Frontal cortex (tissue), 4 donors: ENCODE measurements around the gene ATP1A1. TPM values are rescaled to one million over a fixed set of nuclear protein-coding genes. Genes with fewer than 3 reads are reported as not detected.

Experiments
- DNase-seq, 2 donors: peaks; one replicate each; pipeline ENCODE4 v3.0.0; 2012; ENCODE audit warnings: low spot score in 2 of 2
- FAIRE-seq: peaks from 2 replicates; lab custom pipeline; 2012; peaks lifted over from hg19 to GRCh38; lab: Jason Lieb, UNC
- total RNA-seq: library from RNA; depleted of rRNA; stranded (reverse); fragments of >200 nt; gene quantifications from one replicate; pipeline ENCODE4 v1.2.3, GENCODE V29; 2014
- donor health status: control.
- donor health status: control.
- donor health status: control.

Gene ATP1A1
- total RNA-seq, 1 donor from 2014 or later, result 79.9 TPM

DNA sequence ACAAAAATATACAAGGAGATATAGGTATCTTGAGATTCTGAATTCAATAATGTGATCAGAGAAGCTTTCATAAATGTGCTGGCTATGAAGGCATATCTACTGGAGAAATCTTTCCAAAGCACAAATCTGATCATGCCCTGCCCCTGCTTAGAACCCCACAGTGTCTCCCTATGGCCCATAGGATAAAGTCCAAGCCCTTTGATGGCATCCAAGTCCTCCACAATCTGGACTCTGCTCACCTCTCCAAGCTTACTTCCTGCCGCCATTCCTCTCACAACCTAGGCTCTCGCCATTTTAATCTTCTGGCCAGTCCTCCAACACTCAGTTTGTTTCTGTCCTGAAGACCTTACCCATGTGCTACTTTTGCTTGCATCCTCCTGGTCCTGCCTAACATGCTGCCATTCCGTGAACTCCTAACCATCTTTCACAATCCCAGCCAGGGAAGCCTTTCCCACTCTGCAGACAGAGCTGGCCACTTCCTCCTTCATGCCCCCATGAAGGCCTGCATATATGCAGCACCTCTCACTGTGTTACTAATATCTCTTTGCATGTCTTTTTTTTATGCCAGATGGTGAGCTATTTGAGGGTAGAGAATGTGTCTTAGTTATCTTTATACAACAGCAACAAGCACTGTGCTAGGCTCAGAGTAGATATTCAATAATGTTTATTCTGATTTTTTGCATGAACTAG, 5.6 kb upstream of the ATP1A1 start:
- FAIRE-seq (no peak), DNase-seq (no peak)

DNA sequence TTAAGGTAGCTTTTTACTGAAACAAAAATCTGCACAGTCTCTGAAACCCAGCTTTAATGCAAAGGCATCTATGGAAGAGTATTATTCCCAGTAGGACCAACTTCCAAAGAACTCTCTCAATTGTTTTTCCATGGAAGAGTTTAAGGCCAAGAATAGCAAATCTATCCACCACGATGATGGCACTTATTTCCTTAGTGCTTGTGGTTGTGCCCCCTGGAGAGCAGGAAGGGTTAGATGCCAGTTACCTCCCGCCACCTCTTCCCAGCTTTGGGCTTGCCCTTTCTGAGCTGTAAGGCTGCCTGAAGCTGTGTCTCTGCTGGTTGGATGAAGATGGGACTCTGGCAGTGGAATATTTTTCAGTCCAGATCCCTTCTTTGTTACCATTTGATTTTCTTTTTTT, 4.8 kb upstream of the ATP1A1 start:
- DNase-seq (no peak), FAIRE-seq (no peak)

DNA sequence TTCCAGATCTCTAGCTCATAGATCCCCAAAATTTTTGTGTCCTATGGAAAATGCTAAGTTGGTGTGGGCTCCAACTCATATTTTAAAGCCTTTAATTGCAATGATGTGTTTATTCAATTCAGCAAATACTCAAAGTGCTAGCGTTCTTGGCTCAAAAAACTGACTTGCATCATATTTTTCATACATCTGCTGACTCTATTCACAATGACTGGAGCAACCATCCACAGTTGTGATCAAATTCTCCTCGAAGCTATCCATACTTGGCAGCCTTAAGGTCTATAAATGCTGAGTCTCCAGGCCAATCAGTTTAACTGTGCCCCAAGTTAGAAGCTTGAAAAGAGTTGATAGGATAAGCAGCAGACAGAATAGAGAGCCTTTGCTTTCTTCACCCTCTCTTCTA, 2.9 kb upstream of the ATP1A1 start:
- FAIRE-seq, result no peak
- no peak for DNase-seq

DNA sequence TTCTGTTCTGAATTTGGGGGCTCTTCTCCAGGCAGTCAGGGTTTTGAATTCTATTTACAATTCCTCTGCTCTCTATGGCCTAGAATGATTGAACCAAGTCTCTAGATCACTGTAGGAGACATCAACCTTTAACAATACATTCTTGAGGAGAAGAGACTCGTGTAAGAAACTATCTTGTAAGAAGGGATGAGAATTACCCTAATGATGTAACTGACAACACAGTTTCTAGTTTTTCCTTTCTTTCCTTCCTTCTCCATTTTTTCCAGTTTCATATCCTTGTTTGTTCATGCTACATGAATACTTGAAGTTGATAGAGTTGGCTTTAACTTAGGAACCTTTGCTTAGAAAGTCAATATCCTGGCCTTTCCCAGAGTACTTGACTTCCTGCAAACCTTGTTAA, 1.3 kb upstream of the ATP1A1 start:
- FAIRE-seq, result no peak

GRCh38 chr1:116372191-116372590, 853 bp upstream of the ATP1A1 start:
- DNase-seq, result no peak
- FAIRE-seq, result no peak

More for the DNA sequence above, 1.3 kb upstream of the ATP1A1 start:
- no peak for DNase-seq

- peak in 1 of 2 donors; percentile 47 for DNase-seq
- no peak for FAIRE-seq
Measured at GRCh38 chr1:116373431-116374352, 648 bp downstream of the ATP1A1 start.

- DNase-seq (no peak), FAIRE-seq (no peak)
Measured at GRCh38 chr1:116374353-116375147, 1.5 kb downstream of the ATP1A1 start.

DNA sequence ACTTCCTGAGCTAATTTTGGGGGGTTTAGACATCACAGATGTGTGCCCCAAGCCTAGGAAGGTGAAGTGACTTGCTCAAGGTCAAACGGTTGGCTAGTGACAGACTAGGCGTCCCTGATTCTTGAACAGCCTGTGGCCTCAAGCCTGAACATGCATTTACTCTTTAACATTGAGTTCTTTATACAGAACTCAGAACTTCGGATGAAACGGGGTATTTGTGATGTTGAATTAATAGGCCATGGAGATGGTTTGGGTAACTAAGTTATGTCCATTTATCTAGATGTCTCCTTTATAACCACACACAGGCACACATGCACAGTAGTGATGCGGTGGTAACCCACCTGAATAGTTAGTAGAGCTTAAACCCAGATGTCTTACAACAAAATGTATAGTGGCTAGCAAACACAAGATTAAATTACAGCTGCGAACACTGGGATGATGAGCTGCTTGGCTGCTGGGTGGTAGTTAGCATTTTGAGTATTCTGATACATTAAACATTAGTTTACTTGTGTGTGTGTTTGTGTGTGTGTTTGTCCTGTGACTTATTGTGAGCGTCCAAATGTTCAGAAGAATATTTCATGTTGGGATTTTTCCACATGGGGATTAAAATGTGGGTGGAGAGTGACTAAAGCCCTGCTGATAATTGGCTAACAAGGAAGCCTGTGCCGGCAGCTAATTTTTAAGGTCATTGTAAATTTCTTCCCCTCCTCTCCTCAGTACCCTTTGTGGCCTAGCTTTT, 2.3 kb downstream of the ATP1A1 start:
- no peak for FAIRE-seq
- no peak for DNase-seq

DNA sequence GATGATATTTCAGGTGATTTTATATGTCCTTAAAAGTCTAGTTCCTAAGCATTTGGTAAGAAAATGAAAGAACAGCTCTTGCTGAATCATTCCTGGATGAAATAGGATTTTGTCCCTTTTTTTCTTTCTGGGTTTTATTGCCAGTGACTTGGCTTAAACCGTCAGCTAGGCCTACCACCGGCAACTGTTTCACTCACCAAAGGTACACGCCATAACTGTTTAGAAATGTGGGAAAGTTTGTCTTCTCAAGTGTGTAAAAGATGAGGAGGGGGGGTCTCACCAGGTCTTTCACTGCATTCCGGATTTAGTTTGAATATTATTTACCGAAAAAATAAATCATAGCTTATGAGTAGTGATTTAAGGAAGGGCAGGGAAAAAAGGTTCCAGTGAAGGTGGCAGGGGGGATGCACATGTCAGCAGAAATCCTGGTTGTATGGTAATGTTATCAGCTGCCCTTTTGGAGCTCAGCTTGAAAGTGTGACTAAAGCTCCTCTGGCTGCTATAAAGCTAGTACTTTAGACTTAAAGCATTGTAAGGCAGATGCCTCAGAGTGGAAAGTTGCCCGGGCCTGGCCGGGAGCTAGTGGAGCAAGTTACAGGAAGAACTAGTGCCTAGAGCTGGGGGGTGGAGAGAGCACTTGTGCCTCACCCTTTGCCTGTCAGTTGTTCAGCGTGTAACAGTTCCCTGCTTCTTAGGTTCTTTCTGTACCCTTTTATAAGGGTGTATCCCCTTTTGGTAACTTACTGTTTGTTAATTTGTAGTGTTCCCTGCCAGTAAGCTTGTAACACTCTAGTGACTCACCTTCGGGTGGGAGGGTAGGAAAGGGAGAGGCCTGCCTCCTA, 3.1 kb downstream of the ATP1A1 start:
- FAIRE-seq (no peak), DNase-seq (no peak)

DNA sequence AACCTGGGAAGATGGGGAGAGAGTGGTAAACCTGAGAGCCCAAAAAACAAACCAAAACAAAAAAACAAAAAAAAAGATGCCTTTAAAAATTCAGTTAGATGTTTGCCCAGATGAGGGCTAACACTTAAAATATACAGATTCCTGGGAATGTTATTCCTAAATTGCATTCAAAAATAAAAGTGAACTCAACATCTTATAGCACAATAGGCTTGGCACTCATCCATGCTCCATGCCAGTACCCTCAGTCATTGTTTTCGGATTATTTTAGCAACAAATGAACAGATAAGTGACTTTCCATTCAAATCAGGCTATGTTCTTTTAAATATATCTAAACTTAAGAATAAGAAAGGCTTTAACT, 3.7 kb downstream of the ATP1A1 start:
- FAIRE-seq, result no peak
- DNase-seq, result no peak

DNA sequence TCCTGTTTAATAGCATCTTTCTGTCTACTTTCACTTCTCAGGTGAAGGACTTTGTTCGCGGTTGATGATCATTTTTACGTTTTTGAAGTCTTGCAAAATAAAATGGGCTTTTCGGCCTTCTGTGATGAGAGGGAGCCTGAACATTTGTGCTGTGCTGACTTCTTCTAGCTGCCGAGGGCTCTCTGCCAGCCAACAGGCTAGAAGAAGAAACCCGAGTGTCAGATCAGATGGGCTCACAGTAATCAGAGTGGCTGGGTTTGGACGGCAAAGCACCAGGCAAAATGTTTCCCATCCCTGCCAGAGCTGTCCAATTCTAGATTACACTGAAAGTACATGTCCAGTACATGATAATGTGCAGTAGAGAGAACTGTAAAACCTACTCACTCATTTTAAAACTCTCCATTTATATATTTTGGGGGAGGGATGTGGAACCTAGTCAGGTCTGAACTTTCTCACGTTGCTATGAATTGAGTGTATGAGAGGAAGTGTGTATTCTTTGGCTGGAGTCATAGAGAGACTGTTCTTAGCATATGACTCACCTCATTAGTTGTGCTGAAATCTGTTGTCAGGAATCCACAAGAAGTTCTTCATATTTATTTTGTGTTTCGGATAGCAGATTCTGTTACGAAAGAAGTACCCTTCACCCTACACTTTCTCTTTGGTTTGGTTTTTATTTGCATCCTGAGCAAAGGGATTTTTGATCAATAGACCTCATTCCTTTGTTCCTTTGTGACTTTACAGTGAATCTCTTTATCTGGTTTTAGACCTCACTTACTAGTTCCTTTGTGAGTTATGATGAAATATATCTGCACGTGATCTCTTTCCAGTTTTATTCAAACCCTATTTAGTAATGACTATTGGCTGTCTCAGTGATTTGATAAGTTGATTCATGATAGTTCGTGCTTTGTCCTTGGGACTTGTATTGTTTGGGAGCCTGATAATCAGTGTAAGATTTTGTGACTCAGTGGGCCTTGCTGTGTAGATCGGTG, 4.8 kb downstream of the ATP1A1 start:
- no peak for FAIRE-seq

DNA sequence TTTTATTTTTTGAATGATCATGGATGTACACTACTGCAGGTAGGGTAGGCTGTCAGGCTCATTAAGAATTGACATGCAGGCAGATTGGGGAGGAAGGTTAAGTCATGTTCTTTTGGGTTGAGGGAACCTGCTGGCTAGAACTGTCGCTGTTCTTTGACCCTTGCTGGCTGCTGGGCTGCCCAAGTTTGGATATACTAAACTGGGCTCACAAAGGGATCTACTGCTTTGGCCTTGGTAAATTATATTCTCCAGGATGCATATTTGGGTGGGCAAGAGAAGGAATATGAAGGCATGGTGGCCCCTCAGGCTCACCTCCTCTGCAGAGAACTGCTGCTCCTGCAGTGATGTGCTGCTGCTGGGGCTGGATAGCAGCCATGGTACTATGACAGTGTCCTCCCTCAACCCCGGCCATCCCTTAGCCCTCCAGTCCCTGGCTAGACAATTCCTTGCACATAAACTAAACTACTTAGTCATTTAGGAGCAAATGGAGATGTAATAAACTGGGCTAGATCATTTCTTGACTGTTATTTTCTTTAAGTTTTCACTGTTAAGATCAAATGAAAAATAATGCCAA, 6.1 kb downstream of the ATP1A1 start:
- DNase-seq (no peak), FAIRE-seq (no peak)

More for the DNA sequence above, 4.8 kb downstream of the ATP1A1 start:
- no peak for DNase-seq

DNA sequence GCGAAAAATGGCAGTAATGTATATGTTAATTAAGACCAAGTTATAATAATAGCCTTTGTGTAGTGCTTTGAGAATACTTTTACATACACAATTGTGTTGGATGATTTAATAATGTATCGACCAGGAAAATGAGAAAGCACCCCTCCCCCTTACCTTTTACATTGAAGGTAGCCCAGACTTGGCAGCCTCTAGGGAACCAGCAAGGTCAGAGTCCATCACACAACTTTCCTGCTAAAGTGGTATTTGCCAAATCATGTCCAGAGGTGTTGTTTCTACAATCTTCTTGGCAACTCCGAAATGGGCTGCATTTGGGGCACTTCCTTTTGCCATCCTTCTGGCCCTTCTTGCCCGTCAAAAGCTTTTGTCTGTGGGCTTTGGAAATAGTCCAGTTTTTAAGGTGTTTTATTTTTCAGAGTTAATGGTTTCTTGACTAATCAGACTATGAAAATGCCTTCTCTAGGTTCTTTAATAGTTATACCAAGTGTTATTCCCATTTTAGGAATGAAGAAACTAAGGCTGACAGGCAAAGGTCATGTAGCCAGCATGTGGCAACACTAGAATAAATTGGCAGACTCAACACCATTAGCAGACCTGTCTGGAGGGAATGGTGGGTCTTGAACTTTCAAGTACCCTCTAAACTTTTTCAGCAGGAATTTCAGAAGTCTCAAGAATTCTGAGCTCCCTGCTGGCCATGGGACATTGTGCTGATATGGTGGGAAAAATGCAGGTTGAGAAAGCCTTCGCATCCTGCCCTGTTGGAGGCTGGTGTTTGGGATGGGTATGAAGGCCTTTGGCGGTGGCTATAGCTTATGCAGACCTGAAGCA, 6.8 kb downstream of the ATP1A1 start:
- DNase-seq, result no peak
- FAIRE-seq, result no peak

DNA sequence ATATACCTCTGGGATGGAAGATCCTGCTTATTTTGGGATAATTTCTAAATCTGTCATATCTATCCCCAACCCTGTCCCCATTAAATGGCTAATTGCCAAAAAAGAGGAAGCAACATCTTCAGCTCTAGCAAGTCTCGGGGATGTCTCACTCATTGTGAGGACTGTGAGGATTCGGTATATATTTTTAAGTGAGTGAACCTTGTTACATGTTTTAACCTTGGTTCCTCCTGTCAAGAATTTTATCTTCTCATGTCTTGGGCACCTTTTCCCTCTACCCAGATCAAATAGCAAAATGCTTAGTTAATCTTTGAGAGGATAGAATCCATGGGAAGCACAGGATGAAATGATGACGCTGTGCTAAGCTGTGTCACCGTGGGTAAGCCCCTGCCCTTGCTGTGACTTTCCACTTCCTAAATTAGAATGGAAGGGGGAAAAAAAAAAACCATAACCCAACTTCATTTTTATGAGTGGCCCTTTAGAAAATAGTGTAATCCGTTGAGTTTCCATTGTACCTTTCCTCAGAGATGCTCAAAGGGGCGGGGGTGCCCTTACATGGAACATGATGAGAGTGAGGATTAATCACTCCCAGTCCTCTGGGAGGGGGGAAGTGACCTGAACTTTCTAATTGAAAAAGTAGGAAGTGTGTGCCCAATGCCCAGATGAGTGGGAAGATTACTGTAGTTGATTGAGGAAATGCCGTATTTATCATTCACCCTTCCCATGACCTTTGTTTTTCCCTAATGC, 7.6 kb downstream of the ATP1A1 start:
- no peak for FAIRE-seq

GRCh38 chr1:116382321-116382720, 9.3 kb downstream of the ATP1A1 start:
- DNase-seq (no peak), FAIRE-seq (no peak)

More for the DNA sequence above, 7.6 kb downstream of the ATP1A1 start:
- no peak for DNase-seq
